ENCODE results near the gene SLC3A2. TPM values are rescaled to one million over a fixed set of nuclear protein-coding genes. Genes with fewer than 3 reads are reported as not detected.
A peak's percentile ranks its signal among the peaks of the same experiment; 100 is the strongest.

The SLC3A2 gene
- total and polyA plus RNA-seq, 5 donors from 2014 or later = 158 to 277 (median 169) TPM

GRCh38 chr11:62889126-62889483 is 8.4 kb downstream of the SLC3A2 start:
- Histone ChIP-seq H3K9me3 (ENCODE audit: control insufficient read depth in 2 of 2, low read length in 2 of 2) (no peaks in the 10 kb centered on the region), H3K4me1 (ENCODE audit: control insufficient read depth, insufficient read depth, low read length, poor library complexity, severe bottlenecking) (peaks cover 2% of the 10 kb centered on the region), H3K36me3 (ENCODE audit: control insufficient read depth, insufficient read depth, low read length) (peaks cover 56% of the 10 kb centered on the region), H3K27ac (ENCODE audit: insufficient read depth, low read length, poor library complexity, severe bottlenecking) (no peak overlapping the region), H3K27me3 (ENCODE audit: control insufficient read depth, insufficient read depth, low read length) (no peaks in the 10 kb centered on the region), H3K4me3 (ENCODE audit: low read depth, low read length) (no peak overlapping the region)
- no peak for DNase-seq
- peaks cover 0 to 26% (median 14%) of the 10 kb centered on the region in 4 donors for H3K4me1 Mint-ChIP-seq
- peak overlapping the region in 1 of 4 donors; percentile 19 for H3K4me3 Mint-ChIP-seq
- H3K27ac Mint-ChIP-seq = peak overlapping the region in 2 of 3 donors; percentile 29 to 36
- no peak for ATAC-seq (ENCODE audit: low read depth in 2 of 2)
- peaks cover 31% of the 10 kb centered on the region for H3K36me3 Mint-ChIP-seq
- H3K27me3 Mint-ChIP-seq = no peaks in the 10 kb centered on the region
- H3K9me3 Mint-ChIP-seq = peaks cover 0 to 1% (median 0%) of the 10 kb centered on the region in 7 donors

GRCh38 chr11:62889484-62890437 is 9.1 kb downstream of the SLC3A2 start:
- Histone ChIP-seq H3K4me3 (ENCODE audit: low read depth, low read length) (no peak overlapping the region), H3K36me3 (ENCODE audit: control insufficient read depth, insufficient read depth, low read length) (peaks cover 49% of the 10 kb centered on the region), H3K4me1 (ENCODE audit: control insufficient read depth, insufficient read depth, low read length, poor library complexity, severe bottlenecking) (no peaks in the 10 kb centered on the region), H3K27ac (ENCODE audit: insufficient read depth, low read length, poor library complexity, severe bottlenecking) (no peak overlapping the region), H3K27me3 (ENCODE audit: control insufficient read depth, insufficient read depth, low read length) (no peaks in the 10 kb centered on the region), H3K9me3 (ENCODE audit: control insufficient read depth in 2 of 2, low read length in 2 of 2) (no peaks in the 10 kb centered on the region)
- peaks cover 27% of the 10 kb centered on the region for H3K36me3 Mint-ChIP-seq
- no peak for DNase-seq
- ATAC-seq (ENCODE audit: low read depth in 2 of 2) = no peak
- no peaks in the 10 kb centered on the region for H3K27me3 Mint-ChIP-seq
- peak overlapping the region in 2 of 3 donors; percentile 29 to 36 for H3K27ac Mint-ChIP-seq
- H3K4me1 Mint-ChIP-seq = peaks cover 0 to 21% (median 11%) of the 10 kb centered on the region in 4 donors
- H3K4me3 Mint-ChIP-seq = peak overlapping the region in 2 of 4 donors; percentile 19 to 38
- peaks cover 0 to 1% (median 0%) of the 10 kb centered on the region in 7 donors for H3K9me3 Mint-ChIP-seq

- no peak overlapping the region for H3K27ac ChIP-seq (ENCODE audit: insufficient read depth, low read length, poor library complexity, severe bottlenecking)
- H3K4me1 ChIP-seq (ENCODE audit: control insufficient read depth, insufficient read depth, low read length, poor library complexity, severe bottlenecking) = no peaks in the 10 kb centered on the region
- Mint-ChIP-seq H3K27ac (peak overlapping the region in 1 of 3 donors; percentile 16), H3K4me1 (peaks cover 0 to 6% (median 3%) of the 10 kb centered on the region in 4 donors), H3K9me3 (peaks cover 0 to 1% (median 0%) of the 10 kb centered on the region in 7 donors), H3K36me3 (peaks cover 15% of the 10 kb centered on the region), H3K4me3 (no peak overlapping the region), H3K27me3 (peaks cover 11% of the 10 kb centered on the region)
- no peak overlapping the region for H3K4me3 ChIP-seq (ENCODE audit: low read depth, low read length)
- DNase-seq = no peak
- H3K36me3 ChIP-seq (ENCODE audit: control insufficient read depth, insufficient read depth, low read length) = peaks cover 24% of the 10 kb centered on the region
- no peak for ATAC-seq (ENCODE audit: low read depth in 2 of 2)
- no peaks in the 10 kb centered on the region for H3K9me3 ChIP-seq (ENCODE audit: control insufficient read depth in 2 of 2, low read length in 2 of 2)
- no peaks in the 10 kb centered on the region for H3K27me3 ChIP-seq (ENCODE audit: control insufficient read depth, insufficient read depth, low read length)
These were observed 11.6 kb downstream of the SLC3A2 start for GRCh38 chr11:62892077-62892922.

- Mint-ChIP-seq H3K4me3 (no peak overlapping the region), H3K27ac (no peak overlapping the region), H3K9me3 (no peaks in the 10 kb centered on the region), H3K27me3 (peaks cover 24% of the 10 kb centered on the region), H3K4me1 (peaks cover 0 to 4% (median 0%) of the 10 kb centered on the region in 4 donors), H3K36me3 (no peaks in the 10 kb centered on the region)
- ATAC-seq (ENCODE audit: low read depth in 2 of 2) (no peak), DNase-seq (no peak)
- H3K27me3 ChIP-seq (ENCODE audit: control insufficient read depth, insufficient read depth, low read length) = no peaks in the 10 kb centered on the region
- H3K4me1 ChIP-seq (ENCODE audit: control insufficient read depth, insufficient read depth, low read length, poor library complexity, severe bottlenecking) = no peaks in the 10 kb centered on the region
- H3K27ac ChIP-seq (ENCODE audit: insufficient read depth, low read length, poor library complexity, severe bottlenecking) = no peak overlapping the region
- H3K4me3 ChIP-seq (ENCODE audit: low read depth, low read length) = no peak overlapping the region
- no peaks in the 10 kb centered on the region for H3K36me3 ChIP-seq (ENCODE audit: control insufficient read depth, insufficient read depth, low read length)
- no peaks in the 10 kb centered on the region for H3K9me3 ChIP-seq (ENCODE audit: control insufficient read depth in 2 of 2, low read length in 2 of 2)
These were observed 14.8 kb downstream of the SLC3A2 start for GRCh38 chr11:62895501-62895900.

- Mint-ChIP-seq H3K27ac (no peak overlapping the region), H3K27me3 (peaks cover 29% of the 10 kb centered on the region)
- no peak for DNase-seq
These were observed 15.4 kb downstream of the SLC3A2 start for GRCh38 chr11:62896049-62896448.

GRCh38 chr11:62897311-62897710 is 16.6 kb downstream of the SLC3A2 start:
- no peaks in the 10 kb centered on the region for H3K9me3 Mint-ChIP-seq
- H3K36me3 Mint-ChIP-seq = no peaks in the 10 kb centered on the region
- H3K4me1 Mint-ChIP-seq = peaks cover 0 to 6% (median 0%) of the 10 kb centered on the region in 4 donors
- no peak overlapping the region for H3K4me3 Mint-ChIP-seq
- ATAC-seq (ENCODE audit: low read depth in 2 of 2) = no peak
- H3K9me3 ChIP-seq (ENCODE audit: control insufficient read depth in 2 of 2, low read length in 2 of 2) = no peaks in the 10 kb centered on the region
- no peak overlapping the region for H3K27ac Mint-ChIP-seq
- DNase-seq = no peak
- H3K27ac ChIP-seq (ENCODE audit: insufficient read depth, low read length, poor library complexity, severe bottlenecking) = no peak overlapping the region
- H3K4me1 ChIP-seq (ENCODE audit: control insufficient read depth, insufficient read depth, low read length, poor library complexity, severe bottlenecking) = no peaks in the 10 kb centered on the region
- no peaks in the 10 kb centered on the region for H3K36me3 ChIP-seq (ENCODE audit: control insufficient read depth, insufficient read depth, low read length)
- no peaks in the 10 kb centered on the region for H3K27me3 ChIP-seq (ENCODE audit: control insufficient read depth, insufficient read depth, low read length)
- H3K27me3 Mint-ChIP-seq = peaks cover 30% of the 10 kb centered on the region
- no peak overlapping the region for H3K4me3 ChIP-seq (ENCODE audit: low read depth, low read length)

More at GRCh38 chr11:62896049-62896448, 15.4 kb downstream of the SLC3A2 start:
- Histone ChIP-seq H3K9me3 (ENCODE audit: control insufficient read depth in 2 of 2, low read length in 2 of 2) (no peaks in the 10 kb centered on the region), H3K36me3 (ENCODE audit: control insufficient read depth, insufficient read depth, low read length) (no peaks in the 10 kb centered on the region), H3K4me3 (ENCODE audit: low read depth, low read length) (no peak overlapping the region), H3K27me3 (ENCODE audit: control insufficient read depth, insufficient read depth, low read length) (no peaks in the 10 kb centered on the region), H3K27ac (ENCODE audit: insufficient read depth, low read length, poor library complexity, severe bottlenecking) (no peak overlapping the region), H3K4me1 (ENCODE audit: control insufficient read depth, insufficient read depth, low read length, poor library complexity, severe bottlenecking) (no peaks in the 10 kb centered on the region)
- peaks cover 0 to 4% (median 0%) of the 10 kb centered on the region in 4 donors for H3K4me1 Mint-ChIP-seq
- H3K4me3 Mint-ChIP-seq = no peak overlapping the region
- no peaks in the 10 kb centered on the region for H3K9me3 Mint-ChIP-seq
- H3K36me3 Mint-ChIP-seq = no peaks in the 10 kb centered on the region
- ATAC-seq (ENCODE audit: low read depth in 2 of 2) = no peak

- peaks cover 0 to 14% (median 1%) of the 10 kb centered on the region in 4 donors for H3K4me1 Mint-ChIP-seq
- DNase-seq = no peak
- H3K27me3 Mint-ChIP-seq = peaks cover 30% of the 10 kb centered on the region
- H3K9me3 Mint-ChIP-seq = no peaks in the 10 kb centered on the region
- no peak overlapping the region for H3K27ac Mint-ChIP-seq
- Histone ChIP-seq H3K9me3 (ENCODE audit: control insufficient read depth in 2 of 2, low read length in 2 of 2) (no peaks in the 10 kb centered on the region), H3K27ac (ENCODE audit: insufficient read depth, low read length, poor library complexity, severe bottlenecking) (no peak overlapping the region), H3K4me3 (ENCODE audit: low read depth, low read length) (no peak overlapping the region), H3K36me3 (ENCODE audit: control insufficient read depth, insufficient read depth, low read length) (no peaks in the 10 kb centered on the region), H3K4me1 (ENCODE audit: control insufficient read depth, insufficient read depth, low read length, poor library complexity, severe bottlenecking) (no peaks in the 10 kb centered on the region), H3K27me3 (ENCODE audit: control insufficient read depth, insufficient read depth, low read length) (no peaks in the 10 kb centered on the region)
- H3K4me3 Mint-ChIP-seq = no peak overlapping the region
- no peak for ATAC-seq (ENCODE audit: low read depth in 2 of 2)
- no peaks in the 10 kb centered on the region for H3K36me3 Mint-ChIP-seq
These were observed 17.3 kb downstream of the SLC3A2 start for GRCh38 chr11:62898027-62898426.

All from CD4-positive, CD25-positive, alpha-beta regulatory T cell (primary cell).